SK-N-MC (cell line): ENCODE data around the gene PITRM1.

ENCODE experiments used
- EZH2 ChIP-seq: fragments of 200-600 bp; sonication (generic); IDR thresholded peaks from one replicate; pipeline ENCODE4 v1.6.1; 2017; ENCODE audit warnings: antibody characterized with exemption
- POLR2AphosphoS5 ChIP-seq: IDR thresholded peaks from 2 replicates; pipeline ENCODE4 v1.6.1; 2012; ENCODE audit warnings: mild to moderate bottlenecking, low read depth, low read length, borderline replicate concordance

GRCh38 chr10:3096149-3096548 lies 76.4 kb downstream of the PITRM1 start:
- TF ChIP-seq POLR2AphosphoS5 (no peak), EZH2 (no peak)
